Measurements from ENCODE around the gene CACNG7. TPM values are rescaled to one million over a fixed set of nuclear protein-coding genes. Genes with fewer than 3 reads are reported as not detected.
"Not testable (repeated sequence)": the region's sequence is repeated elsewhere in the genome, so short reads cannot be mapped to it uniquely, and the experiment has no call there.

CACNG7 gene
- total and polyA plus RNA-seq, 7 experiments from 2014 or later = not detected

DNA sequence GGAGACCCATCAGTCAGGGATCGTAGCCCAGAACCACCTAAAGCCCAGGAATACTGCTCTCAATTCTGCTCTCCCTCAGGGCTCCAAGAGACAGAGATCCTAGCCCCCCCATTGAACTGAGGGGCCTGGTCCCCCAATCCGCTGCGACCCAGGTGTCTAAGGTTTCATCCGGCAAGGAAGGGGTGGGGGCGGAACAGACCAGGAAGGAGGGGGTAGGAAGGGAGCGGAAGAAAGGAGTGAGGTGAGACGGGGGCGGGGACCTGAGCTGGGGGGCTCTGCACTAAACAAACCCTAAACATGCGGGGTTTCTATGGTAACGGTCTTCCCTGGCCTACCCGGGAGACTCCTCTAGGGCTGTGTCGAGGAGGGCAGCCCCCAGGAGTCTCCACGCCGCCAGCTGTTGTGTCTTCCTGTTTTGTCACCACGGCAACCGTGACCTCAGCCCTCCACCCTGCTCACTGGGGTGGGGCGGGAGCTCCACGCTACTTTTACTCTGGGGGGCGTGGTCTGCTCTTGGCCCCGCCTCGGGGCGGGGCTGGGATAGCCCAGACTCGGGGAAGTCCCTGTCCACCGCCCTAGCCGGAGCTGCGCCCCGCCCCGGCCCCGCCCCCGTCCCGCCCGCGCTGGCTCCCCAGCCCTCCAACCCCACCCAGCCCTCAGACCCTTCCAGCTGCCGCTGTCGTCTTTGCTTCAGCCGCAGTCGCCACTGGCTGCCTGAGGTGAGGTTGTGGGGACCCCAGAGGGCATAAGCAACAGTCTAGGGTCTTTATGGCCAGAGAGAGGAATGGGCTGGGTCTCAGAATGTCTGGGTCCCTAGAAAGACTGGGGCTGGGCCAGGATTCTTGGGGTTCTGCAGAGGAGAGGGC, 41.6 kb upstream of the CACNG7 start, which contains the start of gene MYADM:
Gene MYADM (plus strand): TSS at position 659 of the 866 bp plus-strand sequence. CDS start 5,647 bp downstream, outside the sequence.
- Mint-ChIP-seq H3K9me3 (peaks cover 0 to 5% (median 0%) of the 10 kb centered on the region in 11 donors), H3K36me3 (peaks cover 0 to 15% (median 7%) of the 10 kb centered on the region in 5 donors), H3K4me3 (peak within 1 kb of the TSS; percentile 92 to 100 (median 97)), H3K27me3 (peaks cover 0 to 5% (median 0%) of the 10 kb centered on the region in 5 donors), H3K4me1 (peaks cover 15 to 45% (median 34%) of the 10 kb centered on the region in 7 donors), H3K27ac (peak within 1 kb of the TSS; percentile 97 to 100 (median 99))
- intact Hi-C loops (cut with micrococcal nuclease) = loop anchor here (1.0 to 10.0 kb wide), 16 partner anchors 12 to 1790 kb away; partner anchors contain the start of genes CNOT3 (in 2 of the 2), LENG1 (in 2 of the 2), LENG8 (in 2 of the 2) and NDUFA3 (in 1 of the 2)
- peak; percentile 99 to 100 (median 100) for DNase-seq
- H3K27me3 ChIP-seq (ENCODE audit: control insufficient read depth in 2 of 2, insufficient read depth in 2 of 2, low read length in 2 of 2) = no peaks in the 10 kb centered on the region
- peak within 1 kb of the TSS; percentile 90 for H3K4me3 ChIP-seq (ENCODE audit: low read length)
- ATAC-seq = peak; percentile 80
- H3K36me3 ChIP-seq (ENCODE audit: control insufficient read depth in 2 of 3, insufficient read depth in 3 of 3, low read length in 3 of 3) = peaks cover 0 to 9% (median 0%) of the 10 kb centered on the region in 3 experiments
- CTCF ChIA-PET = interaction anchor here (0.8 to 2.5 kb wide), 4 partner anchors 9 to 16 kb away, joined by 3 to 14 read pairs (median 4); no protein-coding TSS in a partner anchor
- H3K27ac ChIP-seq (ENCODE audit: low read depth, low read length) = peak within 1 kb of the TSS; percentile 99
- peaks cover 17 to 26% of the 10 kb centered on the region in 2 donors for H3K4me1 ChIP-seq (ENCODE audit: control insufficient read depth in 2 of 2, insufficient read depth in 2 of 2, low read length in 2 of 2)
- POLR2A ChIA-PET = interaction anchor here (0.6 to 4.3 kb wide), 12 partner anchors 10 to 1678 kb away, joined by 3 to 66 read pairs (median 3); partner anchors contain the start of genes CNOT3, MBOAT7, PRKCG and PRPF31
- no peaks in the 10 kb centered on the region for H3K9me3 ChIP-seq (ENCODE audit: control insufficient read depth in 2 of 3, low read length in 3 of 3)

DNA sequence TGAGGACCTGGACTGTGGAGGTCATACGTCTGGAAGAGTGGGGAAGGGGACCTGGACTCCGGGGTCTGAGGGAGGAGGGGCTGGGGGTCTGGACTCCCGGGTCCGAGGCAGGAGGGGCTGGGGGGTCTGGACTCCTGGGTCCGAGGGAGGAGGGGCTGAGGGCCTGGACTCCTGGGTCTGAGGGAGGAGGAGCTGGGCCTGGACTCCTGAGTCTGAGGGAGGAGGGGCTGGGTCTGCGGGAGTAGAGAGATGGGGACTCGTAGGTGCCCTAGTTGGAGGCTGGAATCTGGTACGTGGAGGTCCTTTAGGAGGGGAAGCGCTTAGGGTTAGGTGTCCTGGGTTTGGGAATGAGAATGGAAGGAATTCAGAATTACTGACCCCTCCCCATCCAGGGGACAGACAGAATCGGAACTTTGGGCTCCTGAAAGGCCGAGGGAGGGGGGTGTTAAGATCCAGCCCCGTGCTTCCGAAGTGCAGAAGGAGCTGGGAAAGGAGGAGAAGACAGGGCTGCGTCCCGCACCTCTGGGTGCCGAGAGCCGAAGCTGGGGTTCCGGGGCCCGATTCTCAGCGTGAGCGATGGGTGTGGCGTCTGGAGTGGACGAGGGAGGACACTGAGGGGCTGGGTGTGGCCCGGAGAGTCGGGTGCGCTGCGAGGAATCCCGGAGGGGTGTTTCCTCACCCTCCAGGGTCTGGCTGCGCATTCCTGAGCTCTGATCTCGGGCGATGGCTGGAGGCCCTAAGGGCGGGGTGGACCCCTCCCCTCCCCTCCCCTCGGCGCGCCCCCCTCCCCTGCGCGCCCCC, 40.8 kb upstream of the CACNG7 start:
- H3K27me3 ChIP-seq (ENCODE audit: control insufficient read depth in 2 of 2, insufficient read depth in 2 of 2, low read length in 2 of 2) = no peaks in the 10 kb centered on the region
- Mint-ChIP-seq H3K4me1 (peaks cover 15 to 53% (median 42%) of the 10 kb centered on the region in 7 donors), H3K9me3 (peaks cover 0 to 5% (median 0%) of the 10 kb centered on the region in 11 donors), H3K36me3 (peaks cover 0 to 22% (median 8%) of the 10 kb centered on the region in 5 donors), H3K4me3 (peak overlapping the region; percentile 92 to 100 (median 97)), H3K27me3 (peaks cover 0 to 2% (median 0%) of the 10 kb centered on the region in 5 donors), H3K27ac (peak overlapping the region; percentile 97 to 100 (median 99))
- H3K27ac ChIP-seq (ENCODE audit: low read depth, low read length) = peak overlapping the region; percentile 99
- intact Hi-C loops (cut with micrococcal nuclease) = loop anchor here (2.0 to 10.0 kb wide), 8 partner anchors 15 to 1789 kb away; partner anchors contain the start of genes PRKCG (in 1 of the 2), PRPF31 (in 1 of the 2), RPL28 (in 1 of the 2) and TFPT (in 1 of the 2)
- peak overlapping the region; percentile 90 for H3K4me3 ChIP-seq (ENCODE audit: low read length)
- H3K36me3 ChIP-seq (ENCODE audit: control insufficient read depth in 2 of 3, insufficient read depth in 3 of 3, low read length in 3 of 3) = peaks cover 0 to 9% (median 0%) of the 10 kb centered on the region in 3 experiments
- POLR2A ChIA-PET = interaction anchor here (0.8 to 4.3 kb wide), 10 partner anchors 9 to 1679 kb away, joined by 3 to 66 read pairs (median 3); partner anchors contain the start of genes CNOT3, MBOAT7, PRKCG and PRPF31
- ATAC-seq (no peak), DNase-seq (peak in 8 of 9 donors; percentile 34 to 61 (median 53))
- no peaks in the 10 kb centered on the region for H3K9me3 ChIP-seq (ENCODE audit: control insufficient read depth in 2 of 3, low read length in 3 of 3)
- peaks cover 17 to 31% of the 10 kb centered on the region in 2 donors for H3K4me1 ChIP-seq (ENCODE audit: control insufficient read depth in 2 of 2, insufficient read depth in 2 of 2, low read length in 2 of 2)
- CTCF ChIA-PET = interaction anchor here (1.8 to 2.5 kb wide), 2 partner anchors 8 to 10 kb away, joined by 6 to 14 read pairs; no protein-coding TSS in a partner anchor

DNA sequence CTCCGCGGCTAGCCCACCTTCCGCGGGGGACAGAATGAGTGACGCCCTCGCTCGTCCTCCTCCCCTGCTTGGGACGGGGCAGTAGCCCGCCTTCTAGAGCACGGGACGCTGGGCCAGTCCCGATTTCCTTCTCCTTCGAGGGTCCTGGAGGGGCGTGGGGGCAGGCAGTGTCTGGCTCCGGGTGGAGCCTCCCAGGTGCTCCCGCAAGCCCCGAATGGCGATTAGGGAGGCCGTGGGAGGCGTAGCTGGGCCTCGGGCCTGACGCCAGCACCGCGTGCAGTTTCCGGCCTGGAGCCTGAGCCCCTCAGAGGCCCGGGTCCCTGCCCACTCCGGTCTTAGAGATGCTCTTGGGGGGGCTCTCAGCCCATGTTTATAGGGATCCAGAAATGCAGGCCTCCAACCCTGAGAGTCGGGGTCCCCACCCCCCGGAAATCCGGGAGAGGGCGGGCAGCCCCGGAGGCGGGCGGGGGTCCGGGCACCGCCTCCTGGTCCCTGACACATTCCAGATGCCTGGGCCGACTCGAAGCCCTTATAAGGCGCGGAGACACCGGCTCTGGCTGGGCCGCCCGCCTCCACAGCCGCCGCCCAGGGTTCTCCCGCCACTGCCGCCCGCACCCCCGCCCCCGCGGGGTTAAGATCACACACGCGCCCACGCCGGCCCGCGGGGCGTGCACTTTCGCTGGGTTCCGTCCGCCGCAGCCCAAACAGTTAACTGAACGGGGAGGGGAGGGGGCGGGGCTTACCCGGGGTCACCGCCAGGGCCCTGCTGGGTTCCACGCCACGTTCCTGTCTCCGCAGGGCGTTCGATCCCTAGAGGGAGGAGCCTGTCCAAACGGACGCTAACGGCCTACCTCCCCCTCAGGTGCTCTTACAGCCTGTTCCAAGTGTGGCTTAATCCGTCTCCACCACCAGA, 39.9 kb upstream of the CACNG7 start:
- Mint-ChIP-seq H3K27ac (peak overlapping the region; percentile 95 to 100 (median 97)), H3K9me3 (peaks cover 0 to 6% (median 0%) of the 10 kb centered on the region in 11 donors), H3K27me3 (peaks cover 0 to under 1% (median 0%) of the 10 kb centered on the region in 5 donors), H3K4me3 (peak overlapping the region; percentile 92 to 100 (median 97)), H3K36me3 (peaks cover 7 to 30% (median 16%) of the 10 kb centered on the region in 5 donors), H3K4me1 (peaks cover 23 to 62% (median 51%) of the 10 kb centered on the region in 7 donors)
- CTCF ChIA-PET = interaction anchor here (1.8 kb wide), 1 partner anchor 9 kb away, joined by 6 read pairs; no protein-coding TSS in a partner anchor
- Histone ChIP-seq H3K9me3 (ENCODE audit: control insufficient read depth in 2 of 3, low read length in 3 of 3) (no peaks in the 10 kb centered on the region), H3K27me3 (ENCODE audit: control insufficient read depth in 2 of 2, insufficient read depth in 2 of 2, low read length in 2 of 2) (no peaks in the 10 kb centered on the region), H3K4me3 (ENCODE audit: low read length) (peak overlapping the region; percentile 90), H3K36me3 (ENCODE audit: control insufficient read depth in 2 of 3, insufficient read depth in 3 of 3, low read length in 3 of 3) (peaks cover 0 to 18% (median 3%) of the 10 kb centered on the region in 3 experiments), H3K27ac (ENCODE audit: low read depth, low read length) (peak overlapping the region; percentile 99), H3K4me1 (ENCODE audit: control insufficient read depth in 2 of 2, insufficient read depth in 2 of 2, low read length in 2 of 2) (peaks cover 19 to 40% of the 10 kb centered on the region in 2 donors)
- DNase-seq = peak; percentile 81 to 92 (median 85)
- ATAC-seq = peak; percentile 59
- POLR2A ChIA-PET = interaction anchor here (2.1 to 4.3 kb wide), 3 partner anchors 9 to 268 kb away, joined by 12 to 66 read pairs (median 23); partner anchors contain the start of genes CNOT3 and PRKCG
- intact Hi-C loops (cut with micrococcal nuclease) = loop anchor here (1.0 to 10.0 kb wide), 10 partner anchors 8 to 1788 kb away; partner anchors contain the start of genes PRPF31 (in 2 of the 2), TFPT (in 2 of the 2), PRKCG (in 1 of the 2) and RPL28 (in 1 of the 2)

DNA sequence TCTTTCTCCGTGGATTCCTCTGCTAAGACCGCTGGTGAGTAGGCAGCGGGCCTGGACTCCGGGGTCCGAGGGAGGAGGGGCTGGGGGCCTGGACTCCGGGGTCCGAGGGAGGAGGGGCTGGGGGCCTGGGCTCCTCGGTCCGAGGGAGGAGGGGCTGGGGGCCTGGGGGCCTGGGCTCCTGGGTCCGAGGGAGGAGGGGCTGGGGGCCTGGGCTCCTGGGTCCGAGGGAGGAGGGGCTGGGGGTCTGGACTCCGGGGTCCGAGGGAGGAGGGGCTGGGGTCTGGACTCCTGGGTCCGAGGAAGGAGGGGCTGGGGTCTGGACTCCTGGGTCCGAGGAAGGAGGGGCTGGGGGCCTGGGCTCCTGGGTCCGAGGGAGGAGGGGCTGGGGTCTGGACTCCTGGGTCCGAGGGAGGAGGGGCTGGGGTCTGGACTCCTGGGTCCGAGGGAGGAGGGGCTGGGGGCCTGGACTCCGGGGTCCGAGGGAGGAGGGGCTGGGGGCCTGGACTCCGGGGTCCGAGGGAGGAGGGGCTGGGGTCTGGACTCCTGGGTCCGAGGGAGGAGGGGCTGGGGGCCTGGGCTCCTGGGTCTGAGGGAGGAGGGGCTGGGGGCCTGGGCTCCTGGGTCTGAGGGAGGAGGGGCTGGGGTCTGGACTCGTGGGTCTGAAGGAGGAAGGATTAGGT, 39.1 kb upstream of the CACNG7 start:
- intact Hi-C loops (cut with micrococcal nuclease) = loop anchor here (1.0 to 10.0 kb wide), 10 partner anchors 7 to 1787 kb away; partner anchors contain the start of genes PRPF31 (in 2 of the 2), TFPT (in 2 of the 2), PRKCG (in 1 of the 2) and RPL28 (in 1 of the 2)
- not testable (repeated sequence) for H3K9me3 ChIP-seq (ENCODE audit: control insufficient read depth in 2 of 3, low read length in 3 of 3); ATAC-seq; H3K27me3 Mint-ChIP-seq; H3K27me3 ChIP-seq (ENCODE audit: control insufficient read depth in 2 of 2, insufficient read depth in 2 of 2, low read length in 2 of 2)
- peaks cover 31 to 70% (median 59%) of the 10 kb centered on the region in 7 donors for H3K4me1 Mint-ChIP-seq
- peaks cover 0 to 11% (median 3%) of the 10 kb centered on the region in 11 donors for H3K9me3 Mint-ChIP-seq
- Histone ChIP-seq H3K4me3 (ENCODE audit: low read length) (peak overlapping the region; percentile 90), H3K4me1 (ENCODE audit: control insufficient read depth in 2 of 2, insufficient read depth in 2 of 2, low read length in 2 of 2) (peaks cover 25 to 47% of the 10 kb centered on the region in 2 donors), H3K36me3 (ENCODE audit: control insufficient read depth in 2 of 3, insufficient read depth in 3 of 3, low read length in 3 of 3) (peaks cover 0 to 22% (median 6%) of the 10 kb centered on the region in 3 experiments), H3K27ac (ENCODE audit: low read depth, low read length) (peak overlapping the region; percentile 99)
- DNase-seq = peak in 1 of 9 donors; percentile 27
- ChIA-PET POLR2A (interaction anchor here (1.5 kb wide), 1 partner anchor 12 kb away, joined by 3 read pairs; the partner anchor contains the start of gene PRKCG), CTCF (interaction anchor here (1.1 kb wide), 1 partner anchor 13 kb away, joined by 3 read pairs; no protein-coding TSS in a partner anchor)
- peaks cover 14 to 38% (median 23%) of the 10 kb centered on the region in 5 donors for H3K36me3 Mint-ChIP-seq
- H3K4me3 Mint-ChIP-seq = peak overlapping the region; percentile 92 to 100 (median 97)
- H3K27ac Mint-ChIP-seq = peak overlapping the region; percentile 92 to 100 (median 97)
